Transverse colon (tissue), 3 donors: Measurements from ENCODE around the gene SLC16A12.

Experiments used
- CTCF ChIP-seq, 5 experiments: fragments of 200-600 bp in 3 of 5; fragments of 450-650 bp in 2 of 5; sonication (generic) in 3 of 5; IDR thresholded peaks; 1 replicate in 2 of 5; 2 replicates in 3 of 5; pipeline ENCODE4 v1.5.1; 2016 to 2017; ENCODE audit warnings: antibody characterized with exemption in 5 of 5, inconsistent platforms in 3 of 5, mild to moderate bottlenecking in 2 of 5, moderate library complexity in 1 of 5
- POLR2A ChIP-seq: fragments of 450-650 bp; IDR thresholded peaks from one replicate; pipeline ENCODE4 v1.6.1; 2016; ENCODE audit warnings: antibody characterized with exemption, mild to moderate bottlenecking, moderate library complexity

- no peak for TF ChIP-seq CTCF (IDR thresholded peaks at IDR 0.05)
- TF ChIP-seq POLR2A, result no peak
These were observed 142.4 kb downstream of the SLC16A12 start for GRCh38 chr10:89392974-89393373.
